B cell (primary cell): Measurements from ENCODE around the gene CCDC110. TPM values are rescaled to one million over a fixed set of nuclear protein-coding genes. Genes with fewer than 3 reads are reported as not detected.

Experiments used
- ATAC-seq: fragments of 200-7000 bp; cut with Tn5 transposase; one replicate; pipeline ENCODE4 v1.10.0; 2021; ENCODE audit warnings: low read depth, mild to moderate bottlenecking, moderate number of reproducible peaks, moderate library complexity
- CTCF ChIA-PET: fragments of 350-600 bp; sonication (Branson Sonifier 250); formaldehyde crosslinking; loops from one replicate; lab custom pipeline; 2021; ENCODE audit warnings: antibody characterized with exemption, inconsistent platforms; lab: Charles Lee
- POLR2A ChIA-PET: fragments of 350-600 bp; sonication (Branson Sonifier 250); formaldehyde crosslinking; loops from one replicate; lab custom pipeline; 2021; ENCODE audit warnings: antibody characterized with exemption; lab: Charles Lee
- DNase-seq: peaks from one replicate; pipeline ENCODE4 v3.0.0; 2013
- H2AFZ ChIP-seq: 2 replicates; pipeline ENCODE4 v1.6.1; 2012; ENCODE audit warnings: mild to moderate bottlenecking, low read depth, low read length; ENCODE audit not compliant: insufficient read depth, poor library complexity, severe bottlenecking
- H3K27ac ChIP-seq, 2 donors: 1 replicate in 1 of 2; 2 replicates in 1 of 2; pipeline ENCODE4 v1.5.1; 2012 to 2013; ENCODE audit warnings: low read length in 2 of 2, mild to moderate bottlenecking in 2 of 2, moderate library complexity in 1 of 2
- H3K27me3 ChIP-seq, 4 experiments: fragments of 200-600 bp in 1 of 4; sonication (generic) in 1 of 4; replicated peaks in 1 of 4; 1 replicate in 2 of 4; 2 replicates in 2 of 4; pipeline versions ENCODE4 v1.6.1 to v1.7.0; 2013 to 2016; ENCODE audit warnings: low read length in 3 of 4, mild to moderate bottlenecking in 2 of 4, mixed read lengths in 1 of 4, moderate library complexity in 1 of 4; ENCODE audit not compliant: insufficient read depth in 4 of 4, control insufficient read depth in 3 of 4; ENCODE audit errors: control extremely low read depth in 1 of 4
- H3K36me3 ChIP-seq, 2 experiments: replicated peaks in 1 of 2; 1 replicate in 1 of 2; 2 replicates in 1 of 2; pipeline versions ENCODE4 v1.6.1 to v1.7.1; 2013; ENCODE audit warnings: low read length in 1 of 2; ENCODE audit not compliant: insufficient read depth in 2 of 2, control insufficient read depth in 1 of 2; ENCODE audit errors: control extremely low read depth in 1 of 2, extremely low read depth in 1 of 2
- H3K4me1 ChIP-seq, 2 donors: fragments of 200-600 bp in 1 of 2; sonication (generic) in 1 of 2; 1 replicate in 1 of 2; 2 replicates in 1 of 2; pipeline versions ENCODE4 v1.5.1 to v1.6.1; 2013 to 2017; ENCODE audit warnings: low read length in 2 of 2; ENCODE audit not compliant: control insufficient read depth in 2 of 2, insufficient read depth in 2 of 2
- H3K4me2 ChIP-seq: replicated peaks from 2 replicates; pipeline ENCODE3; 2012; ENCODE audit warnings: mild to moderate bottlenecking, low read depth, low read length; ENCODE audit not compliant: poor library complexity, severe bottlenecking
- H3K4me3 ChIP-seq, 5 experiments: fragments of 200-600 bp in 1 of 5; sonication (generic) in 1 of 5; 1 replicate in 3 of 5; 2 replicates in 2 of 5; pipeline versions ENCODE4 v1.5.1 to v1.7.0; 2011 to 2016; ENCODE audit warnings: low read length in 4 of 5, mild to moderate bottlenecking in 4 of 5, low read depth in 2 of 5, control low read depth in 1 of 5, moderate library complexity in 1 of 5; ENCODE audit not compliant: insufficient read depth in 1 of 5; ENCODE audit errors: control extremely low read depth in 1 of 5, extremely low read depth in 1 of 5
- H3K79me2 ChIP-seq: fragments of 200-600 bp; sonication (generic); one replicate; pipeline ENCODE4 v1.6.0; 2016; ENCODE audit warnings: low read length; ENCODE audit not compliant: control insufficient read depth, insufficient read depth
- H3K9ac ChIP-seq: fragments of 200-600 bp; sonication (generic); 2 replicates; pipeline ENCODE4 v1.6.1; 2017; ENCODE audit warnings: mild to moderate bottlenecking, low read length, moderate library complexity
- H3K9me3 ChIP-seq, 3 donors: one replicate each; pipeline versions ENCODE4 v1.6.1 to v1.7.1; 2013; ENCODE audit warnings: low read length in 2 of 3; ENCODE audit not compliant: control insufficient read depth in 2 of 3, insufficient read depth in 1 of 3; ENCODE audit errors: control extremely low read depth in 1 of 3
- H4K20me1 ChIP-seq: 2 replicates; pipeline ENCODE4 v1.6.0; 2012; ENCODE audit warnings: mild to moderate bottlenecking, low read length; ENCODE audit not compliant: insufficient read depth, control insufficient read depth, poor library complexity, severe bottlenecking
- H3K27ac Mint-ChIP-seq: one replicate; pipeline ENCODE4 v1.8.0; 2021; ENCODE audit warnings: mixed read lengths
- H3K27me3 Mint-ChIP-seq: one replicate; pipeline ENCODE4 v1.8.0; 2021; ENCODE audit warnings: mixed read lengths
- H3K4me1 Mint-ChIP-seq: one replicate; pipeline ENCODE4 v1.8.0; 2021; ENCODE audit warnings: mixed read lengths
- H3K4me3 Mint-ChIP-seq: one replicate; pipeline ENCODE4 v1.8.0; 2021; ENCODE audit warnings: mixed read lengths
- H3K9me3 Mint-ChIP-seq: one replicate; pipeline ENCODE4 v1.8.0; 2022; ENCODE audit warnings: mixed read lengths; ENCODE audit not compliant: insufficient read depth
- EZH2 ChIP-seq: IDR thresholded peaks from 2 replicates; pipeline ENCODE4 v1.6.1; 2012; ENCODE audit warnings: borderline replicate concordance, low read depth, mild to moderate bottlenecking, moderate library complexity, low read length; ENCODE audit not compliant: insufficient read depth, poor library complexity, severe bottlenecking
- WGBS: methylation state at CpG from one replicate; pipeline ENCODE4 v1.1.5; 2013; ENCODE audit warnings: missing lambda C conversion rate; ENCODE audit not compliant: insufficient coverage; 5-methylcytosine and 5-hydroxymethylcytosine counted together
- intact Hi-C: fragments of 100-400 bp; cut with micrococcal nuclease; formaldehyde crosslinking; loops from one replicate; pipeline ENCODE4 v1.10.0; 2022
- polyA plus RNA-seq: library from polyadenylated mRNA; depleted of rRNA; stranded (reverse); fragments of >200 nt; gene quantifications from 2 replicates; pipeline ENCODE4 v1.2.3, GENCODE V29; 2012
- total RNA-seq, 2 donors: library from RNA; stranded (reverse); fragments of 120-200 nt in 1 of 2; gene quantifications; 1 replicate in 1 of 2; 2 replicates in 1 of 2; pipeline versions ENCODE4 v1.2.3 to v1.2.4, GENCODE V29; 2013 to 2022
- TF ChIP-seq, protein P1 (sequence below): fragments of 200-600 bp; IDR thresholded peaks from one replicate; pipeline ENCODE4 v1.8.0; 2022; ENCODE audit warnings: antibody characterized with exemption, mild to moderate bottlenecking

Gene CCDC110
- total and polyA plus RNA-seq, 2 donors (not counting 1 experiment from before 2014, with no cell fraction given) = 0.04 to 2.3 TPM

DNA sequence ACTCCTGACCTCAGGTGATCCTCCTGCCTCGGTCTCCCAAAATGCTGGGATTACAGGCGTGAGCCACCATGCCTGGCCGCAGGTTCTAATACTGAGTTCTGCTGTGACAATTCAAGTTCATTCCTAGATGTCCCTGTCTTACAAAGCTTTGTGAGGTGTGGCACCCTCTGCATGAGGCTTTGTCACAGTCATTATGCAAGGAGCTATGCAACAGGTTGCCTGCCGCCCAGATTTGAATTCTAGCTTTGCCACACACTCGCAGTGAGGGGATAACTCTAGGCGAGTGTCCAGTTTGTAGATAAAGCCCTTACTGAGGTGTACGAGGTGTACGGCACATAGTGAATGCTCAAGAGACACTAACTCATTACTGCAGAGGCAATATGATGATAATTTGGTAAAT lies 3.5 kb downstream of the CCDC110 start:
- Histone ChIP-seq H4K20me1 (no peaks in the 10 kb centered on the region), H3K9me3 (no peaks in the 10 kb centered on the region), H3K27me3 (no peaks in the 10 kb centered on the region), H3K36me3 (no peaks in the 10 kb centered on the region), H3K27ac (no peak overlapping the region), H3K4me1 (peaks cover 11 to 17% of the 10 kb centered on the region in 2 donors), H3K79me2 (no peaks in the 10 kb centered on the region), H3K9ac (no peak overlapping the region), H2AFZ (no peak overlapping the region), H3K4me3 (no peak overlapping the region), H3K4me2 (no peak overlapping the region)
- H3K4me1 Mint-ChIP-seq = peaks cover 17% of the 10 kb centered on the region
- H3K4me3 Mint-ChIP-seq = no peak overlapping the region
- intact Hi-C loops = no loop called here
- ATAC-seq (no peak), DNase-seq (no peak)
- ChIA-PET POLR2A (no interaction called here), CTCF (interaction anchor here (1.2 to 2.1 kb wide), 2 partner anchors 130 kb away, joined by 3 to 7 read pairs; no protein-coding TSS in a partner anchor)
- TF ChIP-seq, protein P1, sequence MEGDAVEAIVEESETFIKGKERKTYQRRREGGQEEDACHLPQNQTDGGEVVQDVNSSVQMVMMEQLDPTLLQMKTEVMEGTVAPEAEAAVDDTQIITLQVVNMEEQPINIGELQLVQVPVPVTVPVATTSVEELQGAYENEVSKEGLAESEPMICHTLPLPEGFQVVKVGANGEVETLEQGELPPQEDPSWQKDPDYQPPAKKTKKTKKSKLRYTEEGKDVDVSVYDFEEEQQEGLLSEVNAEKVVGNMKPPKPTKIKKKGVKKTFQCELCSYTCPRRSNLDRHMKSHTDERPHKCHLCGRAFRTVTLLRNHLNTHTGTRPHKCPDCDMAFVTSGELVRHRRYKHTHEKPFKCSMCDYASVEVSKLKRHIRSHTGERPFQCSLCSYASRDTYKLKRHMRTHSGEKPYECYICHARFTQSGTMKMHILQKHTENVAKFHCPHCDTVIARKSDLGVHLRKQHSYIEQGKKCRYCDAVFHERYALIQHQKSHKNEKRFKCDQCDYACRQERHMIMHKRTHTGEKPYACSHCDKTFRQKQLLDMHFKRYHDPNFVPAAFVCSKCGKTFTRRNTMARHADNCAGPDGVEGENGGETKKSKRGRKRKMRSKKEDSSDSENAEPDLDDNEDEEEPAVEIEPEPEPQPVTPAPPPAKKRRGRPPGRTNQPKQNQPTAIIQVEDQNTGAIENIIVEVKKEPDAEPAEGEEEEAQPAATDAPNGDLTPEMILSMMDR = no peak
- no peak for TF ChIP-seq EZH2
- 90% methylated on average over 4 of the region's 8 CpGs for WGBS
- no peak overlapping the region for H3K27ac Mint-ChIP-seq
- H3K9me3 Mint-ChIP-seq = no peaks in the 10 kb centered on the region
- peaks cover 3% of the 10 kb centered on the region for H3K27me3 Mint-ChIP-seq

GRCh38 chr4:185467101-185467500 lies 4.4 kb downstream of the CCDC110 start:
- intact Hi-C loops = no loop called here
- ATAC-seq = no peak
- H3K4me3 Mint-ChIP-seq = no peak overlapping the region
- WGBS = no CpG with 5 or more reads among the region's 4 CpGs
- Histone ChIP-seq H3K4me3 (no peak overlapping the region), H2AFZ (no peak overlapping the region), H3K27ac (no peak overlapping the region), H3K4me2 (no peak overlapping the region), H3K36me3 (no peaks in the 10 kb centered on the region), H3K9me3 (no peaks in the 10 kb centered on the region), H3K4me1 (peaks cover 9 to 10% of the 10 kb centered on the region in 2 donors), H3K79me2 (no peaks in the 10 kb centered on the region), H3K27me3 (no peaks in the 10 kb centered on the region), H4K20me1 (no peaks in the 10 kb centered on the region), H3K9ac (no peak overlapping the region)
- ChIA-PET POLR2A (interaction anchor here (0.5 to 0.6 kb wide), 2 partner anchors 20 to 39 kb away, joined by 3 to 5 read pairs; no protein-coding TSS in a partner anchor), CTCF (interaction anchor here (1.2 kb wide), 1 partner anchor 131 kb away, joined by 3 read pairs; no protein-coding TSS in a partner anchor)
- no peak for DNase-seq
- peaks cover 4% of the 10 kb centered on the region for H3K27me3 Mint-ChIP-seq
- TF ChIP-seq EZH2 = no peak
- TF ChIP-seq, protein P1 = no peak
- no peaks in the 10 kb centered on the region for H3K9me3 Mint-ChIP-seq
- no peak overlapping the region for H3K27ac Mint-ChIP-seq
- H3K4me1 Mint-ChIP-seq = peaks cover 15% of the 10 kb centered on the region
